ENCODE results near the gene CHRM1. TPM values are rescaled to one million over a fixed set of nuclear protein-coding genes. Genes with fewer than 3 reads are reported as not detected.
"Not testable (repeated sequence)": the region's sequence is repeated elsewhere in the genome, so short reads cannot be mapped to it uniquely, and the experiment has no call there.

Gene CHRM1
- total RNA-seq, 1 donor from 2014 or later: not detected

DNA sequence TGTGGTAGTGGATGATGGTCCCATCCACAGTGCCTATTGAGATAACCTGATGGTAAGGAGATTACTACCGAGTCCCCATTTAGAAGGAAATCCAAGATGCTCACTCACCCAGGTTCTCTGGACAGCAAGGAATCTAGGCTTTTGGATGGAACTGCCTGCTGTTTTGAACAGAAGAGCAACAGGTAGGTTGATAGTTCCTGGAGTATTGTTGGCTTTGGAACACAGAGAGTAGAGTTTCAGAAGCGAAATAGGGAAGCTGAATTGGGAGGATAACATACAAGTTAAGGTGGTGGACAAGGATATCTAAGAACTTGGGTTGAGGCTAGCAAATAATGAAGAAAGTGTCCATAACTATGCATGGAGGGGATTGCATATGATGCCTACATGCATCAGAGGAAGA, 36.0 kb upstream of the CHRM1 start:
- Histone ChIP-seq H2AFZ (replicated peaks) (no peak overlapping the region), H3K4me3 (no peak overlapping the region), H3K4me2 (no peak overlapping the region), H3K9me3 (ENCODE audit: low read depth) (no peaks in the 10 kb centered on the region), H3K9ac (no peak overlapping the region), H3K4me1 (peaks cover 7% of the 10 kb centered on the region), H3K27me3 (no peaks in the 10 kb centered on the region), H3K27ac (no peak overlapping the region), H3K79me2 (ENCODE audit: low read depth) (no peaks in the 10 kb centered on the region), H4K20me1 (ENCODE audit: low read depth) (no peaks in the 10 kb centered on the region), H3F3A (ENCODE audit: low read depth) (no peaks in the 10 kb centered on the region), H3K36me3 (no peaks in the 10 kb centered on the region)
- DNase-seq (ENCODE audit: low spot score): no peak
- no peaks in the 10 kb centered on the region for H3K36me3 Mint-ChIP-seq
- no peaks in the 10 kb centered on the region for H3K9me3 Mint-ChIP-seq
- peaks cover 12% of the 10 kb centered on the region for H3K4me1 Mint-ChIP-seq
- TF ChIP-seq EZH2phosphoT487 (IDR thresholded peaks at IDR 0.05): no peak
- TF ChIP-seq EZH2 (IDR thresholded peaks at IDR 0.05): no peak
- TF ChIP-seq, protein P1, sequence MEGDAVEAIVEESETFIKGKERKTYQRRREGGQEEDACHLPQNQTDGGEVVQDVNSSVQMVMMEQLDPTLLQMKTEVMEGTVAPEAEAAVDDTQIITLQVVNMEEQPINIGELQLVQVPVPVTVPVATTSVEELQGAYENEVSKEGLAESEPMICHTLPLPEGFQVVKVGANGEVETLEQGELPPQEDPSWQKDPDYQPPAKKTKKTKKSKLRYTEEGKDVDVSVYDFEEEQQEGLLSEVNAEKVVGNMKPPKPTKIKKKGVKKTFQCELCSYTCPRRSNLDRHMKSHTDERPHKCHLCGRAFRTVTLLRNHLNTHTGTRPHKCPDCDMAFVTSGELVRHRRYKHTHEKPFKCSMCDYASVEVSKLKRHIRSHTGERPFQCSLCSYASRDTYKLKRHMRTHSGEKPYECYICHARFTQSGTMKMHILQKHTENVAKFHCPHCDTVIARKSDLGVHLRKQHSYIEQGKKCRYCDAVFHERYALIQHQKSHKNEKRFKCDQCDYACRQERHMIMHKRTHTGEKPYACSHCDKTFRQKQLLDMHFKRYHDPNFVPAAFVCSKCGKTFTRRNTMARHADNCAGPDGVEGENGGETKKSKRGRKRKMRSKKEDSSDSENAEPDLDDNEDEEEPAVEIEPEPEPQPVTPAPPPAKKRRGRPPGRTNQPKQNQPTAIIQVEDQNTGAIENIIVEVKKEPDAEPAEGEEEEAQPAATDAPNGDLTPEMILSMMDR (IDR thresholded peaks at IDR 0.05): no peak
- H3K4me3 Mint-ChIP-seq: no peak overlapping the region
- no peak overlapping the region for H3K27ac Mint-ChIP-seq
- H3K27me3 Mint-ChIP-seq (ENCODE audit: insufficient read depth, low read depth): peaks cover 5% of the 10 kb centered on the region

DNA sequence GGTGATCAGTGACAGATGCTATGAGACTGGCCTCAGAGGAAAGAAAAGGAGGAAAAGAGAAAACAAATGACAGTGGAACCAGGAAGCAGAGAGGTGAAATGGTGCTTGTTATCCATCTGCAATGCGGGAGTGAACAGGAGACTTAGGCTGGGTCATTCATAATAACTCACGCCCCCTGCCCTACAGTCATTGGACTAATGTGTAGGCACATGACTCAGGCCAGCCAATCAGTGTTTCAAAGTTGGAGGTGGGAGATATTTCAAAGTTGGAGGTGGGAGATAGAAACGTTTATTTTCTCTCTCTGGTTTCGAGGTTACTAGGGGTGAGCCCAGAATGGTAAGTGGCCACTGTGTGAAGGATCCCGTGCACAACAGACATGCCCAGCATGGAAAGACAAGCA, 33.3 kb upstream of the CHRM1 start:
- Mint-ChIP-seq H3K36me3 (no peaks in the 10 kb centered on the region), H3K27ac (no peak overlapping the region), H3K4me1 (peaks cover 12% of the 10 kb centered on the region), H3K9me3 (no peaks in the 10 kb centered on the region), H3K27me3 (ENCODE audit: insufficient read depth, low read depth) (peaks cover 11% of the 10 kb centered on the region), H3K4me3 (no peak overlapping the region)
- H3F3A ChIP-seq (ENCODE audit: low read depth): no peaks in the 10 kb centered on the region
- H3K4me2 ChIP-seq: no peak overlapping the region
- peak overlapping the region; percentile 1 for H2AFZ ChIP-seq (replicated peaks)
- TF ChIP-seq EZH2phosphoT487 (IDR thresholded peaks at IDR 0.05): no peak
- no peak for TF ChIP-seq EZH2 (IDR thresholded peaks at IDR 0.05)
- no peak overlapping the region for H3K27ac ChIP-seq
- no peaks in the 10 kb centered on the region for H3K9me3 ChIP-seq (ENCODE audit: low read depth)
- H3K9ac ChIP-seq: no peak overlapping the region
- H3K4me1 ChIP-seq: peaks cover 7% of the 10 kb centered on the region
- H3K36me3 ChIP-seq: no peaks in the 10 kb centered on the region
- no peaks in the 10 kb centered on the region for H3K27me3 ChIP-seq
- DNase-seq (ENCODE audit: low spot score): no peak
- no peaks in the 10 kb centered on the region for H4K20me1 ChIP-seq (ENCODE audit: low read depth)
- H3K79me2 ChIP-seq (ENCODE audit: low read depth): no peaks in the 10 kb centered on the region
- H3K4me3 ChIP-seq: no peak overlapping the region

DNA sequence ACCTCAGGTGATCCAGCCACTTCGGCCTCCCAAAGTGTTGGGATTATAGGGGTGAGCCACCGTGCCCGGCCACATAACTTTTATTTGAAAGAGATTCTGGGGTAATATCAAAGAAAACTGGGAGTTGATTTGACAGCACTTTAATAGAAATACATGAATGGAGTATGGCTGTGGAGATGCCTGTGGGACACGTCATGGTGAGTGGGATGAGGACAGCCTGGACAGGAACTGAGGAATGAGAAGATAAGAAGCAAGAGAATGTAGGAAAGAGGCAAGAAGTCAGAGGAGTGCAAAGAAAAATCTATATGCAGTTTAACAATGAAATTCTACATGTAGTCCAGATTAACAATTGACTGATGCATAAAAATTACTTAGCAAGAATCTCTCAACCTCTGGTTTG, 32.6 kb upstream of the CHRM1 start:
- H3K9ac ChIP-seq: no peak overlapping the region
- H3K4me3 Mint-ChIP-seq: no peak overlapping the region
- H3K4me2 ChIP-seq: no peak overlapping the region
- H3K36me3 Mint-ChIP-seq: no peaks in the 10 kb centered on the region
- H4K20me1 ChIP-seq (ENCODE audit: low read depth): no peaks in the 10 kb centered on the region
- H3K27ac Mint-ChIP-seq: no peak overlapping the region
- TF ChIP-seq, protein P1 (IDR thresholded peaks at IDR 0.05): no peak
- TF ChIP-seq EZH2 (IDR thresholded peaks at IDR 0.05): no peak
- no peak for TF ChIP-seq EZH2phosphoT487 (IDR thresholded peaks at IDR 0.05)
- peaks cover 5% of the 10 kb centered on the region for H3K4me1 Mint-ChIP-seq
- H3K27me3 Mint-ChIP-seq (ENCODE audit: insufficient read depth, low read depth): peaks cover 11% of the 10 kb centered on the region
- no peaks in the 10 kb centered on the region for H3K9me3 ChIP-seq (ENCODE audit: low read depth)
- H3K36me3 ChIP-seq: no peaks in the 10 kb centered on the region
- H3K4me3 ChIP-seq: no peak overlapping the region
- no peaks in the 10 kb centered on the region for H3K9me3 Mint-ChIP-seq
- no peak overlapping the region for H3K27ac ChIP-seq
- DNase-seq (ENCODE audit: low spot score): no peak
- no peaks in the 10 kb centered on the region for H3K27me3 ChIP-seq
- H3K79me2 ChIP-seq (ENCODE audit: low read depth): no peaks in the 10 kb centered on the region
- no peaks in the 10 kb centered on the region for H3F3A ChIP-seq (ENCODE audit: low read depth)
- no peak overlapping the region for H2AFZ ChIP-seq (replicated peaks)
- H3K4me1 ChIP-seq: peaks cover 3% of the 10 kb centered on the region

DNA sequence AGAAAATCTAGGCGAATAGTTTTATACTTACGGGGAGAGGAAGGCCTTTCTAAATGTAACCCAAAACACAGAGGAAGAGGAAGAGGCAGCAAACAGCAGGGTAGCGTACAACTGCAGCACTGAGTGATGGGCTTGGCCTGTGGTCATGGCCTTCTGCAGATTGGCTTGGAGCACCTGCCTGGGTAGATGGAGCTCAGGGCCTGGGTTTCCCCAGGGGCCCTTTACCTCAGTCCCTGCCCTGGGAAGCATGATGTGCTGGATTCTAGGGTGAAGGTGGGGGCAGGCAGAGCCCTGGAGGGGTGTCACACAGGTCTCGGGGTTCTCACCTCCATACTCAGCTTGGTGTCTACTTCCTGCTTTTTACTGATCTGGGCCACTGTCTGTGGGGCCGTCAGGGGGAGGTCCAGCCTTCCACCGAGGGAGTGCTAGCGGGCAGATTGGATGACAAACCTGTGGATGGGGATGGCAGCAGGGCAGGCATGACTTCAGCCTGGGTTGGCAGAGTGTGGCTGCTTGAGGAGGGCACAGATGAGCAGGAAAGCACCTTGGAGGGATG, 27.7 kb upstream of the CHRM1 start:
- no peak overlapping the region for H3K27ac Mint-ChIP-seq
- DNase-seq (ENCODE audit: low spot score): no peak
- H3K27me3 ChIP-seq: no peaks in the 10 kb centered on the region
- no peaks in the 10 kb centered on the region for H3K4me1 ChIP-seq
- TF ChIP-seq EZH2 (IDR thresholded peaks at IDR 0.05) (no peak), EZH2phosphoT487 (IDR thresholded peaks at IDR 0.05) (no peak)
- TF ChIP-seq, protein P1 (IDR thresholded peaks at IDR 0.05): no peak
- no peaks in the 10 kb centered on the region for H4K20me1 ChIP-seq (ENCODE audit: low read depth)
- no peak overlapping the region for H3K27ac ChIP-seq
- H3K4me3 Mint-ChIP-seq: no peak overlapping the region
- no peaks in the 10 kb centered on the region for H3K36me3 Mint-ChIP-seq
- peaks cover 6% of the 10 kb centered on the region for H3K27me3 Mint-ChIP-seq (ENCODE audit: insufficient read depth, low read depth)
- no peaks in the 10 kb centered on the region for H3K9me3 ChIP-seq (ENCODE audit: low read depth)
- no peak overlapping the region for H3K4me3 ChIP-seq
- H3K9ac ChIP-seq: no peak overlapping the region
- no peak overlapping the region for H2AFZ ChIP-seq (replicated peaks)
- H3K9me3 Mint-ChIP-seq: no peaks in the 10 kb centered on the region
- H3K79me2 ChIP-seq (ENCODE audit: low read depth): no peaks in the 10 kb centered on the region
- no peaks in the 10 kb centered on the region for H3K36me3 ChIP-seq
- no peaks in the 10 kb centered on the region for H3F3A ChIP-seq (ENCODE audit: low read depth)
- no peaks in the 10 kb centered on the region for H3K4me1 Mint-ChIP-seq
- H3K4me2 ChIP-seq: no peak overlapping the region

DNA sequence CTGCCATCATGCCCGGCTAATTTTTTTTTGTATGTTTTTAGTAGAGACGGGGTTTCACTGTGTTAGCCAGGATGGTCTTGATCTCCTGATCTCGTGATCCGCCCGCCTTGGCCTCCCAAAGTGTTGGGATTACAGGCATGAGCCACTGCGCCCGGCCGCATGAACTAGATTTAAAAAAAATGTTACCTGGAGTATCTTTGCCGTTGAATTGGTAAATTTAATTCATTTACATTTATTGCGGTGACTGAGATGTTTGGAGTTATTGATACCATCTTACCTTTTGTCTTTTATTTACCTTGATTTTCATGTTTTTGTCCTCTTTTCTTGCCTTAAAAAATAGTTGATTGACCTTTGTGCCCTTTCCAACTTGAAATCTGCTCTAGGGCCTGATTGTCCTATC, 24.4 kb upstream of the CHRM1 start:
- H3K4me1 Mint-ChIP-seq; H3K4me3 Mint-ChIP-seq; H3K9ac ChIP-seq; H3K4me3 ChIP-seq; DNase-seq (ENCODE audit: low spot score); H3K4me1 ChIP-seq; H3F3A ChIP-seq (ENCODE audit: low read depth); H3K36me3 ChIP-seq; H3K27ac Mint-ChIP-seq; H2AFZ ChIP-seq (replicated peaks); H3K79me2 ChIP-seq (ENCODE audit: low read depth); H3K9me3 ChIP-seq (ENCODE audit: low read depth); H3K27me3 Mint-ChIP-seq (ENCODE audit: insufficient read depth, low read depth); H3K27ac ChIP-seq; H3K36me3 Mint-ChIP-seq; H4K20me1 ChIP-seq (ENCODE audit: low read depth); H3K4me2 ChIP-seq; H3K27me3 ChIP-seq; H3K9me3 Mint-ChIP-seq: not testable (repeated sequence)

DNA sequence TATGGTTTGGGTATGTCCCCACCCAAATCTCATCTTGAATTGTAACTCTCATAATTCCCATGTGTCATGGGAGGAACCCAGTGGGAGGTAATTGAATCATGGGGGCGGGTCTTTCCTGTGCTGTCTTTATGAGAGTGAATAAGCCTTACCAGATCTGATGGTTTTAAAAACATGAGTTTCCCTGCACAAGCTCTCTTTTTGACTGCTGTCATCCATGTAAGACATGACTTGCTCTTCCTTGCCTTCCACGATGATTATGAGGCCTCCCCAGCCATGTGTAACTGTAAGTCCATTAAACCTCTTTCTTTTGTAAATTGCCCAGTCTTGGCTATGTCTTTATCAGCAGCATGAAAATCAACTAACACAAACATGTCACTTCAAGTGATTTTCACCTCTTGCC, 16.4 kb upstream of the CHRM1 start:
- H2AFZ ChIP-seq (replicated peaks); H3K4me1 ChIP-seq; H3K79me2 ChIP-seq (ENCODE audit: low read depth); H3K27me3 ChIP-seq; H3K27ac Mint-ChIP-seq; DNase-seq (ENCODE audit: low spot score); H3K27me3 Mint-ChIP-seq (ENCODE audit: insufficient read depth, low read depth); H3K36me3 Mint-ChIP-seq; H3K9me3 Mint-ChIP-seq; H3K4me3 Mint-ChIP-seq; H4K20me1 ChIP-seq (ENCODE audit: low read depth); H3K4me2 ChIP-seq; H3K36me3 ChIP-seq; H3K4me3 ChIP-seq; H3F3A ChIP-seq (ENCODE audit: low read depth); H3K4me1 Mint-ChIP-seq; H3K27ac ChIP-seq; H3K9me3 ChIP-seq (ENCODE audit: low read depth); H3K9ac ChIP-seq: not testable (repeated sequence)

Measured in neural progenitor cell (in vitro differentiated cells).